Fibroblast of pulmonary artery (primary cell): Measurements from ENCODE around the gene IL1RAPL1.

Experiments
- DNase-seq: peaks from one replicate; pipeline ENCODE4 v3.0.0-alpha.2; 2010; ENCODE audit warnings: low read depth
- H3K4me3 ChIP-seq: replicated peaks from 2 replicates; pipeline ENCODE4 v1.5.1; 2011; ENCODE audit warnings: low read depth, mild to moderate bottlenecking, control low read depth, low read length, moderate library complexity
- TF ChIP-seq, protein P1 (sequence below): IDR thresholded peaks from 2 replicates; pipeline ENCODE4 v1.5.1; 2011; ENCODE audit warnings: mild to moderate bottlenecking, control low read depth, low read length, inconsistent platforms; ENCODE audit errors: missing control alignments

IL1RAPL1 gene

DNA sequence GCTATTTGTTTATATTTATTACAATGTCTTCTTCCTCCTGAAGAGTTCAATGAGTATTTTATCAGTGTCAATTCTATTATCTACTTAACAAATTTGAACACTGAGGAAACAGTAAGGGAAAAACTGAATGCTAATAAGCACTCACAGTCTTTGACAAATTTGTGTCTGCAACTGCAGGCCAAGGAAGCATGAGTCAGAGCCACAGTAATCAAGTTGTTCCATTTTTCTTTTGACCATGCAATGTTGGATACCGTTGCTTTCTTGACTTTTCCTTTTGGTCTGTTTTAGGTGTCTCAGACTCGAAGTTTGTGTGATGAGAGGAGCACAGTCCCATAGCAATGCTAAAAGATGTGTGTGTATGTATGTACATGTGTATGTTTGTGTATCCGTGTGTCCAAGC lies 359.6 kb downstream of the IL1RAPL1 start:
- no peak overlapping the region for H3K4me3 ChIP-seq
- peak; percentile 4 for DNase-seq
- TF ChIP-seq, protein P1, sequence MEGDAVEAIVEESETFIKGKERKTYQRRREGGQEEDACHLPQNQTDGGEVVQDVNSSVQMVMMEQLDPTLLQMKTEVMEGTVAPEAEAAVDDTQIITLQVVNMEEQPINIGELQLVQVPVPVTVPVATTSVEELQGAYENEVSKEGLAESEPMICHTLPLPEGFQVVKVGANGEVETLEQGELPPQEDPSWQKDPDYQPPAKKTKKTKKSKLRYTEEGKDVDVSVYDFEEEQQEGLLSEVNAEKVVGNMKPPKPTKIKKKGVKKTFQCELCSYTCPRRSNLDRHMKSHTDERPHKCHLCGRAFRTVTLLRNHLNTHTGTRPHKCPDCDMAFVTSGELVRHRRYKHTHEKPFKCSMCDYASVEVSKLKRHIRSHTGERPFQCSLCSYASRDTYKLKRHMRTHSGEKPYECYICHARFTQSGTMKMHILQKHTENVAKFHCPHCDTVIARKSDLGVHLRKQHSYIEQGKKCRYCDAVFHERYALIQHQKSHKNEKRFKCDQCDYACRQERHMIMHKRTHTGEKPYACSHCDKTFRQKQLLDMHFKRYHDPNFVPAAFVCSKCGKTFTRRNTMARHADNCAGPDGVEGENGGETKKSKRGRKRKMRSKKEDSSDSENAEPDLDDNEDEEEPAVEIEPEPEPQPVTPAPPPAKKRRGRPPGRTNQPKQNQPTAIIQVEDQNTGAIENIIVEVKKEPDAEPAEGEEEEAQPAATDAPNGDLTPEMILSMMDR: no peak

DNA sequence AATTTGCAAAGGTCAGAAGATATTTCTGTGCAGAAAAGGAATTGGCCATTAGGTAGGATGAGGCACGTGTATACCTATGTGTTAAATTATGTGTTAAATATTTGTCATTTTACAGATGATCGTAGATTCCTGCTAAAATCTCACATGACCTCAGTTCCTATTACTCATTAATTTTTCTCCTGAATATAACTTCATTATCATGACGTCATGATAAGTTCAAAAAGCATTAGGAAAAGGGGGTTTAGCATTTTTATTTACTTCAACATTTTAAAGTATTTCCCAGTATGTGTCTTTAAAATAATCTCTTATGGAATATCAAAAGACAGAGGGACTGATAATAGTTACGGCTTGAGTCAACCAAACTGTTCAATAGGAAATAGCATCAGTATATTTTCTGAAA lies 372.8 kb downstream of the IL1RAPL1 start:
- no peak for DNase-seq
- no peak overlapping the region for H3K4me3 ChIP-seq
- TF ChIP-seq, protein P1: no peak

DNA sequence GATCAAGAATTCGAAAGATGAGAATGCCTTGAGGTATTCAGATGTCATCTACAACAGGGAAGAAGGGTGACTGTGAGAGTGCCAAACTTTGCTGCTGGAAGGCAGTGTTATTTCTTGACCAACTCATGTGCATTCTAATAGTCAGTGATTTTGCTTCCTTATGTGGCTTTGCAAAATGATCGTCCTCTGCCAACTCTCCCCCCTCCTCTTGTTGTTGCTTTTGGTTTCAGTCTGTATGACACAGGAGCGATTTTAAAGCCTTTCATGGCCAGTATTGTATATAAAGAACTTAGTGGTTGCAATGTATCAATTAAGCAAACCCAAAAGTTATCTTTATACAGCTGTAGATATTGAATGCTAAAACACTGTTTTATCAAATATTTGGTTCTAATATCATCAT lies 379.1 kb downstream of the IL1RAPL1 start:
- peak; percentile 18 for DNase-seq
- no peak overlapping the region for H3K4me3 ChIP-seq
- TF ChIP-seq, protein P1: no peak

DNA sequence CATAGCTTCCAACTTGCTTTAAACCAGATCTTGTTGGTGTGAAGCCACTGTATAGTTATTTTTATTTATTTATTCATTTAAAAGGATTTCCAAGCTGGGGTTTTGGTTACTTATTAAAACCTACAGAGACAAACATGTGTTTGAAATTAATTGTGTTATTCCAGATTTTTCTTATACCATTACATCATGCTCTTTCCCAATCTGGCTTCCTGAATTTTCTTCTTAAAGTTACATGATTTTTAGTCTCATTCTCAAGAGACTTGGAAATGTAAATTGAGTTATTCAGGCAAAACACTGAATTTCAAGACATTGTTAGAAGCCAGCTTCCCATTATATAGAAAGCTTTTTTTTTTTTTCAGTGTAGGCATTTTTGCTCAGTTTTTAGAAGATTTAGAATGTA lies 381.9 kb downstream of the IL1RAPL1 start:
- DNase-seq: peak; percentile 6
- H3K4me3 ChIP-seq: no peak overlapping the region
- TF ChIP-seq, protein P1: no peak

DNA sequence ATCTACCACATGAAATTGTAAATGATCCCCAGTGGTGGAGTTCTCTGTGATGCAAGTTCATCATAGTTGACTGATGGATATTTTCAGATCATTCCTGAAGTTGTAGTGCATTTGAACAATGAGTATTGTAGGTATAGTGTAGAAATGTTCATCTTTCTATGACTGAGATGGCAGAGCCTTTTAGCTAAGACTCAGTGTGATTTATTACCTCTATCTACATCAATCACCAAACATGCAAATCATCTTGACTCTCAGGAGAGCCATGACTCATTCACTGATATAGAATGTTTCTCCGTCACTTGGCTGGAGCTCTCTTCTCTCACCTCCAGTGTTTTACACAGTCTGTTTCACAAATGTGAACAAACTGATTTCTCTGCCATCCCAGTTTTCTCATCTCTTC lies 392.6 kb downstream of the IL1RAPL1 start:
- no peak for DNase-seq
- no peak overlapping the region for H3K4me3 ChIP-seq
- TF ChIP-seq, protein P1: no peak

DNA sequence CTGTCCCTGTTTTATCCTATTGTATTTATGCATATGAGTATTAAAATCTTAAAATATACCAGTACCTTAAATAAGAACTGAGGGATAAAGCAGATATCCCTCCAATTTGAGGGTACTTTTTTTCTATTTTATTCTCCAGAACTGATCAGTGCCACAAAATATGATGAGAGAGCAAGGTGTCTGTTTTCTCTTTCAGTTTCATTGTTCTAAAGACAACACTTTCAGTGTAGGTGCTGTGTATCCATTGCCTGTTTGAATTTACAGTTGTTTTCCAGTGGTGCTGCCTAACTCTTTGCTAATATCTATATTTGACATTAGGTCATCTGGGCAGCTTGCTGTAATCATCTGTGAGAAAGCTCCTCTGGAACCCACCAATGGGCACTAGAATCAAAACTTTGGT lies 394.7 kb downstream of the IL1RAPL1 start:
- DNase-seq: no peak
- TF ChIP-seq, protein P1: no peak
- H3K4me3 ChIP-seq: no peak overlapping the region

DNA sequence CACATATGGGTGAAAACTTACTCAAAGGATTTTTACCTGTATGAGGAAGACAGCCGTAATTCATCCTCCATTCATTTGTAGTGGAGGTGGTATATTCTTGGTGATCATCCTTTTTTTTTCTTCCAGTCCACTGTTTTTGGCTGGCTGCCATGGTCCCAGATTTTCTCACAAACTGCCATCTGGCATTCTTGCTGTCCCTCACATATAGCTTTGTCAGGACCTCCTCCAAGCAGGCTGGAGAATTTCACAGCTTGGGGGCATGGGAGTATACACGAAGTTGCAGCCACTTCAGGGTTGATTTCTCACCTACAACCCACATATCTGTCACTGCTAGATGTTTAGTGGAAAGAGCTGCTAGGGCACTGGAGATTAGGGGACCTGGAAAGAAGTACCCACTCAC lies 401.0 kb downstream of the IL1RAPL1 start:
- H3K4me3 ChIP-seq: no peak overlapping the region
- TF ChIP-seq, protein P1: no peak
- DNase-seq: no peak
